ENCODE measurements around the gene MCM6. TPM values are rescaled to one million over a fixed set of nuclear protein-coding genes. Genes with fewer than 3 reads are reported as not detected.

MCM6 gene
- total RNA-seq, 1 experiment from 2014 or later = 113 TPM

- H4K91ac ChIP-seq (ENCODE audit: insufficient read length, low read depth, low read length) = no peak overlapping the region
Measured at GRCh38 chr2:135893374-135893794, 17.1 kb upstream of the MCM6 start.

More at GRCh38 chr2:135893374-135893794, 17.1 kb upstream of the MCM6 start:
- WGBS (ENCODE audit: extremely low coverage, insufficient read length, low lambda C conversion rate) = no CpG with 5 or more reads among the region's 2 CpGs
- Mint-ChIP-seq H3K4me1 (peaks cover 13 to 14% of the 10 kb centered on the region in 2 experiments), H3K4me3 (no peak overlapping the region), H3K36me3 (ENCODE audit: insufficient read depth in 1 of 3, low read depth in 3 of 3) (peaks cover 5 to 16% (median 13%) of the 10 kb centered on the region in 3 experiments; a peak in 6 of 7 replicates), H3K9me3 (peaks cover 5 to 10% of the 10 kb centered on the region in 2 experiments; a peak in 4 of 5 replicates), H3K27ac (no peak overlapping the region), H3K27me3 (ENCODE audit: low read depth) (no peaks in the 10 kb centered on the region)
- no peaks in the 10 kb centered on the region for H3K27me3 ChIP-seq (ENCODE audit: insufficient read depth, low read length)
- H3K4ac ChIP-seq (ENCODE audit: low read depth, low read length) = no peak overlapping the region
- H3K23ac ChIP-seq (ENCODE audit: insufficient read length, low read depth, low read length) = no peak overlapping the region
- no peaks in the 10 kb centered on the region for H3K9me3 ChIP-seq (ENCODE audit: control insufficient read depth, low read depth, low read length)
- no peak overlapping the region for H4K5ac ChIP-seq (ENCODE audit: insufficient read length, low read depth, low read length)
- no peaks in the 10 kb centered on the region for H3K23me2 ChIP-seq (ENCODE audit: insufficient read length, low read depth, low read length, poor library complexity, severe bottlenecking)
- H2BK5ac ChIP-seq (ENCODE audit: insufficient read length, low read length) = no peak overlapping the region
- H3K4me2 ChIP-seq (ENCODE audit: insufficient read depth, insufficient read length, low read length) = no peak overlapping the region
- no peak overlapping the region for H2BK120ac ChIP-seq (ENCODE audit: low read depth, low read length, poor library complexity, severe bottlenecking)
- H3K4me1 ChIP-seq (ENCODE audit: insufficient read depth, low read length) = peaks cover 4% of the 10 kb centered on the region; the same call in 1 of the 2 replicates
- no peak overlapping the region for H3K18ac ChIP-seq (ENCODE audit: insufficient read length, low read depth, low read length)
- no peaks in the 10 kb centered on the region for H4K20me1 ChIP-seq (ENCODE audit: control insufficient read depth, insufficient read depth, insufficient read length)
- no peak overlapping the region for H4K8ac ChIP-seq (replicated peaks; ENCODE audit: insufficient read length, low read depth, low read length)
- no peak overlapping the region for H2BK15ac ChIP-seq (ENCODE audit: low read depth, low read length)
- no peak overlapping the region for H2AK5ac ChIP-seq (ENCODE audit: insufficient read length, low read length)
- H2BK12ac ChIP-seq (ENCODE audit: insufficient read length, low read depth, low read length) = no peak overlapping the region
- DNase-seq = no peak
- no peak overlapping the region for H3T11ph ChIP-seq (ENCODE audit: low read length)
- no peaks in the 10 kb centered on the region for H3K79me1 ChIP-seq (ENCODE audit: insufficient read depth, low read depth, low read length, poor library complexity, severe bottlenecking)
- no peak for TF ChIP-seq CTCF (conservative IDR thresholded peaks at IDR 0.05)
- no peak overlapping the region for H3K14ac ChIP-seq (ENCODE audit: insufficient read depth, low read length)
- no peak overlapping the region for H3K56ac ChIP-seq (ENCODE audit: insufficient read length, low read depth, low read length)
- H3K27ac ChIP-seq (ENCODE audit: insufficient read length, low read depth, low read length) = no peak overlapping the region
- H3K9ac ChIP-seq (ENCODE audit: extremely low read depth, insufficient read length, low read length) = no peak overlapping the region
- no peaks in the 10 kb centered on the region for H3K79me2 ChIP-seq (ENCODE audit: insufficient read depth, low read length)
- no peak overlapping the region for H2AFZ ChIP-seq (ENCODE audit: low read length)
- no peak overlapping the region for H2BK20ac ChIP-seq (ENCODE audit: low read depth, low read length, poor library complexity, severe bottlenecking)

Data from H9 (cell line).